ENCODE data around the gene THSD7B.
"Not testable (repeated sequence)": the region's sequence is repeated elsewhere in the genome, so short reads cannot be mapped to it uniquely, and the experiment has no call there.

The THSD7B gene

GRCh38 chr2:136920652-136921333 lies 155.4 kb downstream of the THSD7B start:
- in situ Hi-C loops (cut with MboI; ENCODE audit: low sequenced_read_pairs), result no loop called here

GRCh38 chr2:136927156-136927555 lies 161.8 kb downstream of the THSD7B start:
- in situ Hi-C loops (cut with MboI; ENCODE audit: low sequenced_read_pairs), result no loop called here

- in situ Hi-C loops (cut with MboI; ENCODE audit: low sequenced_read_pairs), result no loop called here
Measured at GRCh38 chr2:136929531-136929930, 164.2 kb downstream of the THSD7B start.

- in situ Hi-C loops (cut with MboI; ENCODE audit: low sequenced_read_pairs), result no loop called here
Measured at GRCh38 chr2:136932700-136933099, 167.4 kb downstream of the THSD7B start.

- in situ Hi-C loops (cut with MboI; ENCODE audit: low sequenced_read_pairs), result no loop called here
Measured at GRCh38 chr2:136935119-136935518, 169.8 kb downstream of the THSD7B start.

GRCh38 chr2:136956050-136956449 lies 190.7 kb downstream of the THSD7B start:
- in situ Hi-C loops (cut with MboI; ENCODE audit: low sequenced_read_pairs), result no loop called here

GRCh38 chr2:136957044-136957443 lies 191.7 kb downstream of the THSD7B start:
- in situ Hi-C loops (cut with MboI; ENCODE audit: low sequenced_read_pairs), result no loop called here

- in situ Hi-C loops (cut with MboI; ENCODE audit: low sequenced_read_pairs), result no loop called here
Measured at GRCh38 chr2:136962105-136962725, 196.9 kb downstream of the THSD7B start.

- in situ Hi-C loops (cut with MboI; ENCODE audit: low sequenced_read_pairs), result no loop called here
Measured at GRCh38 chr2:136966485-136966884, 201.1 kb downstream of the THSD7B start.

GRCh38 chr2:136980303-136980702 lies 215.0 kb downstream of the THSD7B start:
- in situ Hi-C loops (cut with MboI; ENCODE audit: low sequenced_read_pairs), result no loop called here

GRCh38 chr2:136981689-136982088 lies 216.3 kb downstream of the THSD7B start:
- in situ Hi-C loops (cut with MboI; ENCODE audit: low sequenced_read_pairs), result not testable (repeated sequence)

GRCh38 chr2:136985044-136985443 lies 219.7 kb downstream of the THSD7B start:
- in situ Hi-C loops (cut with MboI; ENCODE audit: low sequenced_read_pairs), result no loop called here

- in situ Hi-C loops (cut with MboI; ENCODE audit: low sequenced_read_pairs), result no loop called here
Measured at GRCh38 chr2:136986605-136987221, 221.4 kb downstream of the THSD7B start.

GRCh38 chr2:136990316-136990715 lies 225.0 kb downstream of the THSD7B start:
- in situ Hi-C loops (cut with MboI; ENCODE audit: low sequenced_read_pairs), result no loop called here

- in situ Hi-C loops (cut with MboI; ENCODE audit: low sequenced_read_pairs), result no loop called here
Measured at GRCh38 chr2:136994793-136995192, 229.4 kb downstream of the THSD7B start.

GRCh38 chr2:136997557-136997956 lies 232.2 kb downstream of the THSD7B start:
- in situ Hi-C loops (cut with MboI; ENCODE audit: low sequenced_read_pairs), result no loop called here

- in situ Hi-C loops (cut with MboI; ENCODE audit: low sequenced_read_pairs), result no loop called here
Measured at GRCh38 chr2:137000811-137001210, 235.5 kb downstream of the THSD7B start.

GRCh38 chr2:137002896-137003295 lies 237.6 kb downstream of the THSD7B start:
- in situ Hi-C loops (cut with MboI; ENCODE audit: low sequenced_read_pairs), result no loop called here

GRCh38 chr2:137005210-137005609 lies 239.9 kb downstream of the THSD7B start:
- in situ Hi-C loops (cut with MboI; ENCODE audit: low sequenced_read_pairs), result no loop called here

GRCh38 chr2:137007938-137008337 lies 242.6 kb downstream of the THSD7B start:
- in situ Hi-C loops (cut with MboI; ENCODE audit: low sequenced_read_pairs), result no loop called here

GRCh38 chr2:137009953-137010352 lies 244.6 kb downstream of the THSD7B start:
- in situ Hi-C loops (cut with MboI; ENCODE audit: low sequenced_read_pairs), result no loop called here
